Activated CD8-positive, alpha-beta memory T cell treated with anti-CD3 and anti-CD28 coated beads, Interleukin-2, amount 50 U/mL, for 1 hour (primary cell): ENCODE results near the gene LECT2.

Source experiments
- DNase-seq: peaks from one replicate; pipeline ENCODE4 v3.0.0-alpha.2; 2020; ENCODE audit errors: extremely low read depth

The LECT2 gene

GRCh38 chr5:135954899-135955298 lies at the start of gene LECT2:
LECT2 (minus strand) TSS chr5:135954983; CDS start chr5:135954833, 150 bp downstream.
- no peak for DNase-seq

- DNase-seq, result no peak
Measured at GRCh38 chr5:136004436-136004835, 49.7 kb upstream of the LECT2 start.

- DNase-seq, result no peak
Measured at GRCh38 chr5:136001466-136001981, 46.7 kb upstream of the LECT2 start.

GRCh38 chr5:136000932-136001331 lies 46.1 kb upstream of the LECT2 start:
- DNase-seq, result no peak

- DNase-seq, result no peak
Measured at GRCh38 chr5:136000147-136000546, 45.4 kb upstream of the LECT2 start.

GRCh38 chr5:135999406-136000139 lies 44.8 kb upstream of the LECT2 start:
- no peak for DNase-seq

GRCh38 chr5:135998889-135999288 lies 44.1 kb upstream of the LECT2 start:
- DNase-seq, result no peak

- DNase-seq, result no peak
Measured at GRCh38 chr5:135997673-135998335, 43.0 kb upstream of the LECT2 start.

- no peak for DNase-seq
Measured at GRCh38 chr5:135996611-135997010, 41.8 kb upstream of the LECT2 start.

- DNase-seq, result no peak
Measured at GRCh38 chr5:135995976-135996375, 41.2 kb upstream of the LECT2 start.

- DNase-seq, result no peak
Measured at GRCh38 chr5:135993880-135994636, 39.3 kb upstream of the LECT2 start.

GRCh38 chr5:135993335-135993879 lies 38.6 kb upstream of the LECT2 start:
- DNase-seq, result no peak

GRCh38 chr5:135991429-135991828 lies 36.6 kb upstream of the LECT2 start:
- DNase-seq, result no peak

GRCh38 chr5:135990528-135991255 lies 35.9 kb upstream of the LECT2 start:
- DNase-seq, result no peak

GRCh38 chr5:135989686-135990085 lies 34.9 kb upstream of the LECT2 start:
- DNase-seq, result no peak

- no peak for DNase-seq
Measured at GRCh38 chr5:135988546-135988945, 33.8 kb upstream of the LECT2 start.

- DNase-seq, result no peak
Measured at GRCh38 chr5:135986891-135987401, 32.2 kb upstream of the LECT2 start.

- DNase-seq, result no peak
Measured at GRCh38 chr5:135986401-135986800, 31.6 kb upstream of the LECT2 start.

GRCh38 chr5:135985951-135986350 lies 31.2 kb upstream of the LECT2 start:
- DNase-seq, result no peak

- no peak for DNase-seq
Measured at GRCh38 chr5:135980620-135981019, 25.8 kb upstream of the LECT2 start.

GRCh38 chr5:135979510-135979909 lies 24.7 kb upstream of the LECT2 start:
- DNase-seq, result no peak
